CD4-positive, alpha-beta T cell treated with Interleukin-21 for 1 hour (primary cell): ENCODE results near the gene AEN.
"Not testable (repeated sequence)": the region's sequence is repeated elsewhere in the genome, so short reads cannot be mapped to it uniquely, and the experiment has no call there.

ENCODE experiments used
- DNase-seq: peaks from one replicate; pipeline ENCODE4 v3.0.0-alpha.2; 2020

AEN gene

GRCh38 chr15:88615303-88616107, 5.6 kb upstream of the AEN start:
- no peak for DNase-seq

GRCh38 chr15:88616240-88616639, 4.9 kb upstream of the AEN start:
- DNase-seq: no peak

GRCh38 chr15:88617031-88617722, 4.0 kb upstream of the AEN start:
- DNase-seq: no peak

- DNase-seq: no peak
These were observed 3.4 kb upstream of the AEN start for GRCh38 chr15:88617790-88618189.

GRCh38 chr15:88618686-88619085, 2.5 kb upstream of the AEN start:
- DNase-seq: no peak

- no peak for DNase-seq
These were observed 1.3 kb upstream of the AEN start for GRCh38 chr15:88619796-88620195.

GRCh38 chr15:88621789-88622604, 857 bp downstream of the AEN start:
- DNase-seq: peak; percentile 82

GRCh38 chr15:88622605-88622975, 1.4 kb downstream of the AEN start:
- no peak for DNase-seq

- DNase-seq: no peak
These were observed 1.9 kb downstream of the AEN start for GRCh38 chr15:88623061-88623460.

GRCh38 chr15:88623632-88624031, 2.5 kb downstream of the AEN start:
- DNase-seq: no peak

- peak; percentile 79 for DNase-seq
These were observed 3.2 kb downstream of the AEN start for GRCh38 chr15:88624156-88624970.

- DNase-seq: no peak
These were observed 3.9 kb downstream of the AEN start for GRCh38 chr15:88624971-88625490.

GRCh38 chr15:88625943-88626741, 5.0 kb downstream of the AEN start:
- no peak for DNase-seq

GRCh38 chr15:88627463-88627862, 6.3 kb downstream of the AEN start:
- peak; percentile 90 for DNase-seq

GRCh38 chr15:88628018-88628654, 7.0 kb downstream of the AEN start:
- DNase-seq: no peak

GRCh38 chr15:88629071-88629470, 7.9 kb downstream of the AEN start:
- DNase-seq: no peak

- DNase-seq: peak; percentile 43
These were observed 9.1 kb downstream of the AEN start for GRCh38 chr15:88630141-88630721.

GRCh38 chr15:88630798-88631463, 9.8 kb downstream of the AEN start:
- DNase-seq: no peak

GRCh38 chr15:88631464-88632028, 10.4 kb downstream of the AEN start:
- no peak for DNase-seq

- not testable (repeated sequence) for DNase-seq
These were observed 11.7 kb downstream of the AEN start for GRCh38 chr15:88632797-88633196.
